ENCODE measurements around the gene LRP8.

GRCh38 chr1:53195246-53196016 lies 132.4 kb downstream of the LRP8 start:
- TF ChIP-seq EZH2phosphoT487 (IDR thresholded peaks at IDR 0.05; ENCODE audit: borderline replicate concordance, low read length) (no peak), CTCF (conservative IDR thresholded peaks at IDR 0.05; ENCODE audit: low read depth, low read length) (no peak), EZH2 (IDR thresholded peaks at IDR 0.05; ENCODE audit: low read length, unreplicated experiment) (no peak)

Measured in PC-3 (cell line).